ENCODE measurements around the gene DPM2.

Gene DPM2

DNA sequence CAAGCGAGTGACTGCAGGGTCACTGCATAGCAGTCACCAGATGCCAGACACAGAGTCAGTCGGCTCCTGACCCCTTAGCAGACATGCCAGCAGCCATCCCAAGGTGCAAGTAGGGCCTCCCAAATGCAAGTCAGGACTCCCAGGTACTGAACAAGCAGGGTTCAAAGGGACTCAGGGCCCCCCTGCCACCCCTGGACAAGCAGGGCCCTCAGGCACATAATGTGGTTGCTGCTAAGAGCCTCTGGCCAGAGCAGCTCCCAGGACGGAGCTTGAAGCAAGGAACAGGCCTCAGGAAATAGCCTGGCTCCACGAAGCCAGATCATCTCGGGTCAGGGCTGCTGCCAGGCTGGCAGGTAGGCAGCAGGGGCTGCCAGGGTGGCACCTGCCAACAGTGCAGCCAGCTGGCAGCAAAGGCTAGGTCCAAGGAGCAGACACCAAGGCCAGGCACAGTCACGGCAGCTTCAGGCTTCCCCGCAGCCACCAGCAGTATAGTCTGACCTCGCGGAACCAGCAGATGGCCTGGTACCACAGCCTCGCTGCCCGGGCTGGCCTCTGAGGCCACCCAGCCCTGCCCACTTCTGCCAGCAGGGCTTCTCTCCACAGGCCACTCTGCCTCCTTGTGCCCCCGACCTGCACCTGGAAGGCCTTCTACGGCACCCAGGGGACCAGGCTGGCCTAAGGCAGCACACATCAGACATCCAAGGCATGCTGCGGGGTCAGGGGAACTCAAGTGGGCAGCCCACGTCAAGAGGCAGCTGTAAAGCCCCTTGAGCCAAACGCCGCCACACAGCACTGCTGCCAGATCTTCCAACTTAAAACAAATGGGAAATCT, 35.7 kb upstream of the DPM2 start:
- no peak for DNase-seq (ENCODE audit: low read depth in 1 of 2, low spot score in 1 of 2)

- no peak for DNase-seq (ENCODE audit: low read depth in 1 of 2, low spot score in 1 of 2)
Measured at GRCh38 chr9:127972236-127972871, 34.7 kb upstream of the DPM2 start.

- no peak for DNase-seq (ENCODE audit: low read depth in 1 of 2, low spot score in 1 of 2)
Measured at GRCh38 chr9:127971357-127972235, 33.9 kb upstream of the DPM2 start.

- DNase-seq (ENCODE audit: low read depth in 1 of 2, low spot score in 1 of 2): peak in 1 of 2 donors; percentile 36
Measured at GRCh38 chr9:127970401-127971313, 33.0 kb upstream of the DPM2 start.

GRCh38 chr9:127968700-127969383, 31.2 kb upstream of the DPM2 start:
- DNase-seq (ENCODE audit: low read depth in 1 of 2, low spot score in 1 of 2): no peak

- no peak for DNase-seq (ENCODE audit: low read depth in 1 of 2, low spot score in 1 of 2)
Measured at GRCh38 chr9:127968042-127968441, 30.4 kb upstream of the DPM2 start.

GRCh38 chr9:127967151-127967809, 29.6 kb upstream of the DPM2 start:
- DNase-seq (ENCODE audit: low read depth in 1 of 2, low spot score in 1 of 2): no peak

- no peak for DNase-seq (ENCODE audit: low read depth in 1 of 2, low spot score in 1 of 2)
Measured at GRCh38 chr9:127966416-127967150, 28.9 kb upstream of the DPM2 start.

- no peak for DNase-seq (ENCODE audit: low read depth in 1 of 2, low spot score in 1 of 2)
Measured at GRCh38 chr9:127965953-127966352, 28.3 kb upstream of the DPM2 start.

DNA sequence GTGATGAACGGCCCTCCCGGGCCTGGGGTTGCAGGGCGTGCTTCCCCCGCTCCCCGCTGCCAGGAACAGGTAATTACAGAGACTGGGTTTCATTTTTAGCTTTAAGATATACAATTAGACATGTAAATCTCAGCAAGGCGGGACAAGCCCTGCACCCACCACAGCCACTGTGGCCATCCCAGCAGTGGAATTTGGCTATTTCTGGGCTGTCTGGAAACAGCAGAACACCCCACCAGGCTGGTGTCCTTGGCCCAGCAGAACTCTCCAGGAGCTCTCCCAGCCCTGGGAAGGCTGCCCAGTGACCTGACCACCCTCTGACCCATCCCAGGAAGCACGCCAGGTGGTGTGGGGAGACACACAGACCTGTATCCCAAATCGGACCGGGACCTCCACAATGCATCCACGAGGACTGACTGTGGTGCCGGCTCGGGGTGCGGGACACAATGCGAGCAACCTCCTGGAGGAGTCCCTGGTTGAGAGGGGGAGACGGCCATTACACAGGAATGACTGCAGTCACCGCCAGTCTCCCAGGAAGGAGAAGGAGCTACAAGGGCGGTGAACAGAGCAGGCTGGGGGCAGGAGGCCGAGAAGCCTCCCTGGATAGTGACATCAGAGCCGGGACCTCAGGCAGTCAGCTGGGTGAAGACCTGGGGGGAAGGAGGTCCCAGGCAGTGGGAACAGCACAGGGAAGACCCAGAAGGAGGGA, 25.9 kb upstream of the DPM2 start:
- DNase-seq (ENCODE audit: low read depth in 1 of 2, low spot score in 1 of 2): no peak

DNA sequence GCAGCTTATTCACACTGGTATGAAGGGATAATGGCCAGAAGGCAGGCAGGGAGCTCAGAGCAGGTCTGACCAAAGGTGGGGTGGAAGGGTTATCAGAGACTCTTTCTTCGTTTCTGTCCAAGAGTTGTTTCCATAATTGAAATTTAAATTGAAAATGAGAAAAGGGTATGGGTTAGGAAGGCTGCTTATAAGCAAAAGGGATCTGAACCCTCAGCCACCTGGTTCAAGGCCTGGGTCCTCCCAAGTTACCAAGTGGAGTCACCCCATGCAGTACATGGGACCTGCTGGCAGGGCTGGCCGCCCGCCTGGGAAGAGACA, 25.3 kb upstream of the DPM2 start:
- DNase-seq (ENCODE audit: low read depth in 1 of 2, low spot score in 1 of 2): no peak

- no peak for DNase-seq (ENCODE audit: low read depth in 1 of 2, low spot score in 1 of 2)
Measured at GRCh38 chr9:127962278-127962677, 24.6 kb upstream of the DPM2 start.

- no peak for DNase-seq (ENCODE audit: low read depth in 1 of 2, low spot score in 1 of 2)
Measured at GRCh38 chr9:127961613-127962155, 24.0 kb upstream of the DPM2 start.

DNA sequence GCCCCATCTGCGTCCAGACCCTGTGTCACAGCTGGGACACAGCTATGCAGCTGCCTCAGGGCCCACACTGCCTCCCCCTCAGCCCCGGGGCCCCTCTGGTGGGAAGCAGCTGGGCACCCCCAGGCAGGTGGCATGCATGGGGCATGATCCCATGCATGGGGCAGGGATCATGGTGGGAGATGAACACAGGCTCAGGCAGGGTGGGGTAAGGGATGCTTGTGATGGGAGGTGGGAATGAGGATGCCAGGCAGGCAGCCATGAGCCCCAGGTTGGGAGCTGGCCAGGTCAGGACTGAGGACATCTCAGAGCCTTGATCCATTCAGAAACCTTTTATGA, 23.5 kb upstream of the DPM2 start:
- no peak for DNase-seq (ENCODE audit: low read depth in 1 of 2, low spot score in 1 of 2)

GRCh38 chr9:127960410-127961154, 22.9 kb upstream of the DPM2 start:
- no peak for DNase-seq (ENCODE audit: low read depth in 1 of 2, low spot score in 1 of 2)

- no peak for DNase-seq (ENCODE audit: low read depth in 1 of 2, low spot score in 1 of 2)
Measured at GRCh38 chr9:127959841-127960409, 22.3 kb upstream of the DPM2 start.

GRCh38 chr9:127959398-127959797, 21.7 kb upstream of the DPM2 start:
- DNase-seq (ENCODE audit: low read depth in 1 of 2, low spot score in 1 of 2): no peak
